IMR-90 (cell line): ENCODE measurements around the gene CNDP2. TPM values are rescaled to one million over a fixed set of nuclear protein-coding genes. Genes with fewer than 3 reads are reported as not detected.

Source experiments
- ATAC-seq: fragments of 200-7000 bp; cut with Tn5 transposase; 2 replicates; pipeline ENCODE4 v1.9.1; 2020; ENCODE audit warnings: low read depth, mild to moderate bottlenecking, moderate library complexity
- BruUV-seq: library from RNA; stranded (reverse); fragments of 400-500 nt; replicated peaks from 2 replicates; lab custom pipeline; 2021; lab: Mats Ljungman, UMichigan
- CTCF ChIA-PET: fragments of 300-600 bp; formaldehyde crosslinking; extraction: SDS; loops from one replicate; lab custom pipeline; 2021; ENCODE audit warnings: antibody characterized with exemption; lab: Yijun Ruan, JAX
- POLR2A ChIA-PET: fragments of 300-600 bp; sonication (Branson Sonifier 250); formaldehyde crosslinking; loops from one replicate; lab custom pipeline; 2022; ENCODE audit warnings: antibody characterized with exemption; ENCODE audit not compliant: unreplicated experiment; lab: Charles Lee
- DNase-seq: peaks from one replicate; pipeline ENCODE4 v3.0.0; 2013
- H2AFZ ChIP-seq: replicated peaks from 2 replicates; pipeline ENCODE3; 2013; ENCODE audit warnings: low read length, mild to moderate bottlenecking; ENCODE audit not compliant: poor library complexity
- H2AK5ac ChIP-seq: 2 replicates; pipeline ENCODE4 v1.6.1; 2013; ENCODE audit warnings: low read depth, low read length, inconsistent platforms
- H2AK9ac ChIP-seq: replicated peaks from 2 replicates; pipeline ENCODE3; 2013; ENCODE audit warnings: mild to moderate bottlenecking, low read depth, low read length, moderate library complexity; ENCODE audit not compliant: poor library complexity
- H2BK120ac ChIP-seq: 2 replicates; pipeline ENCODE4 v1.6.1; 2013; ENCODE audit warnings: low read depth, low read length, inconsistent platforms
- H2BK15ac ChIP-seq: 3 replicates; pipeline ENCODE4 v1.6.1; 2013; ENCODE audit warnings: low read depth, low read length, inconsistent platforms
- H2BK20ac ChIP-seq: 2 replicates; pipeline ENCODE4 v1.6.1; 2013; ENCODE audit warnings: low read depth, mild to moderate bottlenecking, inconsistent platforms, low read length, moderate library complexity
- H2BK5ac ChIP-seq: 2 replicates; pipeline ENCODE4 v1.6.1; 2013; ENCODE audit warnings: mild to moderate bottlenecking, low read depth, low read length, inconsistent platforms; ENCODE audit not compliant: poor library complexity, severe bottlenecking
- H3K14ac ChIP-seq: replicated peaks from 2 replicates; pipeline ENCODE4 v1.6.1; 2013; ENCODE audit warnings: low read depth, low read length, inconsistent platforms
- H3K18ac ChIP-seq: 2 replicates; pipeline ENCODE4 v1.6.1; 2013; ENCODE audit warnings: low read depth, low read length, control low read depth
- H3K23ac ChIP-seq: 2 replicates; pipeline ENCODE4 v1.6.1; 2013; ENCODE audit warnings: low read depth, low read length, inconsistent platforms
- H3K27ac ChIP-seq: 2 replicates; pipeline ENCODE4 v1.5.1; 2013; ENCODE audit warnings: mild to moderate bottlenecking, control low read depth, low read length; ENCODE audit not compliant: insufficient read depth
- H3K27me3 ChIP-seq: 2 replicates; pipeline ENCODE4 v1.6.1; 2013; ENCODE audit warnings: low read length; ENCODE audit not compliant: control insufficient read depth, insufficient read depth
- H3K36me3 ChIP-seq: 2 replicates; pipeline ENCODE4 v1.6.1; 2013; ENCODE audit warnings: low read length, mixed read lengths; ENCODE audit not compliant: control insufficient read depth, insufficient read depth
- H3K4ac ChIP-seq: 2 replicates; pipeline ENCODE4 v1.6.1; 2013; ENCODE audit warnings: low read depth, low read length, inconsistent platforms
- H3K4me1 ChIP-seq: 2 replicates; pipeline ENCODE4 v1.6.1; 2013; ENCODE audit warnings: low read length, mixed read lengths; ENCODE audit not compliant: control insufficient read depth, insufficient read depth
- H3K4me2 ChIP-seq: 2 replicates; pipeline ENCODE4 v1.6.1; 2013; ENCODE audit warnings: low read depth, mild to moderate bottlenecking, control low read depth, low read length, moderate library complexity
- H3K4me3 ChIP-seq: 2 replicates; pipeline ENCODE4 v1.5.1; 2013; ENCODE audit warnings: low read depth, mild to moderate bottlenecking, control low read depth, low read length, moderate library complexity; ENCODE audit not compliant: insufficient read depth
- H3K56ac ChIP-seq: 2 replicates; pipeline ENCODE4 v1.6.1; 2013; ENCODE audit warnings: low read length, inconsistent platforms; ENCODE audit not compliant: insufficient read depth; ENCODE audit errors: extremely low read depth
- H3K79me1 ChIP-seq, 2 experiments: 2 replicates each; pipeline ENCODE4 v1.6.1; 2013; ENCODE audit warnings: low read length in 2 of 2, inconsistent platforms in 1 of 2, low read depth in 1 of 2
- H3K9ac ChIP-seq: 2 replicates; pipeline ENCODE4 v1.6.1; 2013; ENCODE audit warnings: low read depth, low read length, control low read depth
- H3K9me1 ChIP-seq: 2 replicates; pipeline ENCODE4 v1.6.1; 2013; ENCODE audit warnings: low read length, inconsistent platforms; ENCODE audit not compliant: insufficient read depth
- H3K9me3 ChIP-seq: 2 replicates; pipeline ENCODE4 v1.6.1; 2013; ENCODE audit warnings: low read length; ENCODE audit not compliant: control insufficient read depth, insufficient read depth
- H4K20me1 ChIP-seq: 2 replicates; pipeline ENCODE4 v1.6.1; 2013; ENCODE audit warnings: low read length, inconsistent platforms; ENCODE audit not compliant: insufficient read depth
- H4K5ac ChIP-seq: 2 replicates; pipeline ENCODE4 v1.6.1; 2013; ENCODE audit warnings: mild to moderate bottlenecking, low read depth, low read length, control low read depth
- H4K8ac ChIP-seq, 2 experiments: 2 replicates each; pipeline ENCODE4 v1.6.1; 2013; ENCODE audit warnings: low read depth in 2 of 2, low read length in 2 of 2, control low read depth in 1 of 2, inconsistent platforms in 1 of 2
- H4K91ac ChIP-seq: 2 replicates; pipeline ENCODE4 v1.6.1; 2013; ENCODE audit warnings: low read depth, low read length, inconsistent platforms; ENCODE audit not compliant: insufficient read depth
- BHLHE40 ChIP-seq: fragments of 150-350 bp; IDR thresholded peaks from 2 replicates; pipeline ENCODE4 v1.6.1; 2016; ENCODE audit warnings: mild to moderate bottlenecking, low read depth, low read length
- MAFK ChIP-seq: IDR thresholded peaks from 2 replicates; pipeline ENCODE4 v1.6.1; 2012; ENCODE audit warnings: low read depth, low read length, improper control_type of control experiment
- MXI1 ChIP-seq: IDR thresholded peaks from 2 replicates; pipeline ENCODE4 v1.6.1; 2012; ENCODE audit warnings: low read depth, mild to moderate bottlenecking, low read length, moderate library complexity, borderline replicate concordance
- POLR2A ChIP-seq: IDR thresholded peaks from 2 replicates; pipeline ENCODE4 v1.6.1; 2012; ENCODE audit warnings: mild to moderate bottlenecking, low read depth, low read length
- RCOR1 ChIP-seq: IDR thresholded peaks from 2 replicates; pipeline ENCODE4 v1.6.1; 2012; ENCODE audit warnings: mild to moderate bottlenecking, low read length, improper control_type of control experiment; ENCODE audit not compliant: insufficient replicate concordance
- RFX5 ChIP-seq: IDR thresholded peaks from 2 replicates; pipeline ENCODE4 v1.8.0; 2012; ENCODE audit warnings: low read depth, mild to moderate bottlenecking, low read length, moderate library complexity
- SMC3 ChIP-seq: fragments of 150-350 bp; IDR thresholded peaks from 2 replicates; pipeline ENCODE4 v1.6.1; 2016; ENCODE audit warnings: low read depth, mild to moderate bottlenecking, antibody characterized with exemption, low read length, moderate library complexity
- USF2 ChIP-seq: fragments of 150-350 bp; IDR thresholded peaks from 2 replicates; pipeline ENCODE4 v1.6.1; 2017; ENCODE audit warnings: mild to moderate bottlenecking, antibody characterized with exemption, low read length, low read depth
- WGBS, 2 experiments: methylation state at CpG; one replicate each; pipeline versions ENCODE4 v1.1.5 to v1.1.7; 2013; ENCODE audit warnings: missing lambda C conversion rate in 2 of 2; ENCODE audit not compliant: insufficient read length in 1 of 2; ENCODE audit errors: extremely low coverage in 2 of 2; 5-methylcytosine and 5-hydroxymethylcytosine counted together
- dilution Hi-C: fragments of 300-500 bp; cut with HindIII; formaldehyde crosslinking; loops from one replicate; pipeline ENCODE4 v1.14.3; 2018; ENCODE audit warnings: low sequenced_read_pairs; ENCODE audit not compliant: unreplicated experiment
- in situ Hi-C: fragments of 300-500 bp; cut with MboI; formaldehyde crosslinking; loops from 3 replicates; pipeline ENCODE4 v1.14.3; 2019; ENCODE audit warnings: low sequenced_read_pairs, inconsistent platforms, mixed read lengths
- intact Hi-C: fragments of 100-400 bp; cut with micrococcal nuclease; formaldehyde crosslinking; loops from 2 replicates; pipeline ENCODE4 v1.10.0; 2022
- polyA plus RNA-seq, 3 experiments: library from polyadenylated mRNA; depleted of rRNA; stranded (reverse); fragments of >200 nt; gene quantifications; 2 replicates each; pipeline ENCODE4 v1.2.3, GENCODE V29; 2012; ENCODE audit warnings: low replicate concordance in 1 of 3
- total RNA-seq: library from RNA; depleted of rRNA; stranded (reverse); fragments of >200 nt; gene quantifications from 2 replicates; pipeline ENCODE4 v1.2.3, GENCODE V29; 2012
- TF ChIP-seq, protein P1 (sequence below): conservative IDR thresholded peaks from 2 replicates; pipeline ENCODE4 v1.5.1; 2012; ENCODE audit warnings: mild to moderate bottlenecking, low read depth, low read length, improper control_type of control experiment

Gene CNDP2
- total and polyA plus RNA-seq, 2 of the 4 experiments (the other 2 are of a cell fraction) = 52.0 to 67.9 TPM

DNA sequence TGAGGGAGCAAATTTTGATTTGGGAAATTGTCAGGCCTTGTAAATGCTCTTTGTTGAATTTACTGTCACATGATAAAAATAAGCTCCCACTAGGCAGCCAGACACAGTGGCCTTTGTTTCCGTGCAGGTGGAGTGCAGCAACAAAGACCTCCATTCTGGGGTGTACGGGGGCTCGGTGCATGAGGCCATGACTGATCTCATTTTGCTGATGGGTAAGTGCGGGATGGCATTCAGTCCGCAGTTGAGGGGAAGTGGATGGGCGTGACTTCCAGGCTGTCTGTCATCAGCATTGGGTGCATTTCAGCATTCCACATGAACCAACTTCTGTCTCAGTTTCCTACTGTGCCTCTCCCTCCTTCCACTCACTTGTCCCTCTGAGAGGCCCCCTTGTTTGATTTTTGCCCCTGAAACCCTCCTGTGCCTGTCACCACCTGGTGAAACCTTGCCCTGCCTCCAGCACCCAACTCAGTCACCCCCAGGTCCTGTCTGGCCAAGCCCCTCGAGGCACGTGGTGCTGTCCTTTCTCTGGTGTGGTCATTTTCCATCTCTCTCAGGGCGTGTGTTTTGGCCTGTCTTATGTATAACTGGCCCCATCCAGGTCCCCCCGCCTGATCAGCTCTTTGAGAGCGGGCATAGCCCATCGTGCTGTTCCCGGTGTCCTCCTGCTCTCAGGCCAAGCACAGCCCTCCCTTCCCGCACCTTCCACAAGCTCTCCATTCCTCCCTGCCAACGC lies 16.3 kb downstream of the CNDP2 start:
- DNase-seq = no peak
- Histone ChIP-seq H4K5ac (no peak overlapping the region), H3K4ac (no peak overlapping the region), H3K9me3 (no peaks in the 10 kb centered on the region), H3K4me1 (no peaks in the 10 kb centered on the region), H3K9ac (no peak overlapping the region), H2AK5ac (no peak overlapping the region), H3K18ac (no peak overlapping the region), H3K4me3 (no peak overlapping the region), H3K4me2 (no peak overlapping the region), H2BK120ac (no peak overlapping the region), H3K27me3 (no peaks in the 10 kb centered on the region), H3K27ac (no peak overlapping the region), H4K91ac (no peak overlapping the region), H3K36me3 (peaks cover 67% of the 10 kb centered on the region), H4K20me1 (no peaks in the 10 kb centered on the region; the same call in 1 of the 2 replicates), H3K14ac (no peak overlapping the region), H2BK15ac (no peak overlapping the region), H3K56ac (no peak overlapping the region), H2BK5ac (no peak overlapping the region), H4K8ac (no peak overlapping the region), H2AK9ac (no peak overlapping the region), H3K23ac (no peak overlapping the region), H3K79me1 (no peaks in the 10 kb centered on the region; a peak in 1 of 4 replicates), H2AFZ (no peak overlapping the region), H2BK20ac (no peak overlapping the region), H3K9me1 (no peaks in the 10 kb centered on the region)
- dilution Hi-C loops = no loop called here
- WGBS, 2 experiments = 98% methylated on average over 7 of the region's 15 CpGs; no CpG with 5 or more reads in 1 of the 2 experiments
- in situ Hi-C loops = no loop called here
- intact Hi-C loops = no loop called here
- ChIA-PET POLR2A (no interaction called here), CTCF (no interaction called here)
- TF ChIP-seq SMC3 = no peak
- no peak for TF ChIP-seq BHLHE40
- TF ChIP-seq RFX5 = no peak
- TF ChIP-seq POLR2A = no peak
- no peak for TF ChIP-seq USF2
- TF ChIP-seq MAFK = no peak
- no peak for TF ChIP-seq MXI1
- no peak for TF ChIP-seq RCOR1
- TF ChIP-seq, protein P1, sequence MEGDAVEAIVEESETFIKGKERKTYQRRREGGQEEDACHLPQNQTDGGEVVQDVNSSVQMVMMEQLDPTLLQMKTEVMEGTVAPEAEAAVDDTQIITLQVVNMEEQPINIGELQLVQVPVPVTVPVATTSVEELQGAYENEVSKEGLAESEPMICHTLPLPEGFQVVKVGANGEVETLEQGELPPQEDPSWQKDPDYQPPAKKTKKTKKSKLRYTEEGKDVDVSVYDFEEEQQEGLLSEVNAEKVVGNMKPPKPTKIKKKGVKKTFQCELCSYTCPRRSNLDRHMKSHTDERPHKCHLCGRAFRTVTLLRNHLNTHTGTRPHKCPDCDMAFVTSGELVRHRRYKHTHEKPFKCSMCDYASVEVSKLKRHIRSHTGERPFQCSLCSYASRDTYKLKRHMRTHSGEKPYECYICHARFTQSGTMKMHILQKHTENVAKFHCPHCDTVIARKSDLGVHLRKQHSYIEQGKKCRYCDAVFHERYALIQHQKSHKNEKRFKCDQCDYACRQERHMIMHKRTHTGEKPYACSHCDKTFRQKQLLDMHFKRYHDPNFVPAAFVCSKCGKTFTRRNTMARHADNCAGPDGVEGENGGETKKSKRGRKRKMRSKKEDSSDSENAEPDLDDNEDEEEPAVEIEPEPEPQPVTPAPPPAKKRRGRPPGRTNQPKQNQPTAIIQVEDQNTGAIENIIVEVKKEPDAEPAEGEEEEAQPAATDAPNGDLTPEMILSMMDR = no peak
- no TSS peak for BruUV-seq
- ATAC-seq = no peak
